ENCODE measurements around the gene CEBPE.

Gene CEBPE

DNA sequence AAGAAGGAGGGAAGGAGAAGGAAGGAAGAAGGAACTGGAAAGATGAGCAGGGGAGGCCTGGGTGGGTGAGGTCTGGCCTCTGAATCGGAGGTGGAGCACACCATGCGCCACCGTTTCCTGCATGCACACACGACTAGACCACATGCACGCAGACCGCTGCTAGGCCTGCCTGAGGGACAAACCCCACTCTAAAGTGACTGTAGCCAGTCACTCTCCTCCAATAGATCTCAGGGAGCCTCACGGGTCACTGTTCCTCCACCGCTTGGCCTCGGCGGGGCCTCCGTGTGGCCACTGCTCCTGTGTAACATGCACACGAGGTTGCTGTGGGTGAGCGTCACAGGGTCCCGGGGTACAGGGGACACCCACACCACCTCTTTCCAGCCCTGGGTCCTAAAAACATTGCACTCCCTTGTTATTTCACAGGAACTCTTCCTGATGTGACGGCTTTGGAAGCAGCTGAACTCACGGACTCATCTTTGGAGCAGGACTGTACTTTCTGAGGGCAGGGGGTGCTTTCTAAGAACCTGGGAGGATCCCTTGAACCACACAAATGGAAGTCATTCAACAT, 17.6 kb upstream of the CEBPE start:
- H3K4me3 Mint-ChIP-seq, result no peak overlapping the region
- DNase-seq, result no peak
- H3K9me3 Mint-ChIP-seq, result no peaks in the 10 kb centered on the region
- H3K27me3 Mint-ChIP-seq (ENCODE audit: low read depth, poor library complexity), result no peaks in the 10 kb centered on the region
- peaks cover 21% of the 10 kb centered on the region for H3K4me1 Mint-ChIP-seq
- peaks cover 35% of the 10 kb centered on the region for H3K36me3 Mint-ChIP-seq (ENCODE audit: low read depth)
- peak overlapping the region; percentile 13 for H3K27ac Mint-ChIP-seq
- TF ChIP-seq, protein P1, sequence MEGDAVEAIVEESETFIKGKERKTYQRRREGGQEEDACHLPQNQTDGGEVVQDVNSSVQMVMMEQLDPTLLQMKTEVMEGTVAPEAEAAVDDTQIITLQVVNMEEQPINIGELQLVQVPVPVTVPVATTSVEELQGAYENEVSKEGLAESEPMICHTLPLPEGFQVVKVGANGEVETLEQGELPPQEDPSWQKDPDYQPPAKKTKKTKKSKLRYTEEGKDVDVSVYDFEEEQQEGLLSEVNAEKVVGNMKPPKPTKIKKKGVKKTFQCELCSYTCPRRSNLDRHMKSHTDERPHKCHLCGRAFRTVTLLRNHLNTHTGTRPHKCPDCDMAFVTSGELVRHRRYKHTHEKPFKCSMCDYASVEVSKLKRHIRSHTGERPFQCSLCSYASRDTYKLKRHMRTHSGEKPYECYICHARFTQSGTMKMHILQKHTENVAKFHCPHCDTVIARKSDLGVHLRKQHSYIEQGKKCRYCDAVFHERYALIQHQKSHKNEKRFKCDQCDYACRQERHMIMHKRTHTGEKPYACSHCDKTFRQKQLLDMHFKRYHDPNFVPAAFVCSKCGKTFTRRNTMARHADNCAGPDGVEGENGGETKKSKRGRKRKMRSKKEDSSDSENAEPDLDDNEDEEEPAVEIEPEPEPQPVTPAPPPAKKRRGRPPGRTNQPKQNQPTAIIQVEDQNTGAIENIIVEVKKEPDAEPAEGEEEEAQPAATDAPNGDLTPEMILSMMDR (IDR thresholded peaks at IDR 0.05), result no peak

DNA sequence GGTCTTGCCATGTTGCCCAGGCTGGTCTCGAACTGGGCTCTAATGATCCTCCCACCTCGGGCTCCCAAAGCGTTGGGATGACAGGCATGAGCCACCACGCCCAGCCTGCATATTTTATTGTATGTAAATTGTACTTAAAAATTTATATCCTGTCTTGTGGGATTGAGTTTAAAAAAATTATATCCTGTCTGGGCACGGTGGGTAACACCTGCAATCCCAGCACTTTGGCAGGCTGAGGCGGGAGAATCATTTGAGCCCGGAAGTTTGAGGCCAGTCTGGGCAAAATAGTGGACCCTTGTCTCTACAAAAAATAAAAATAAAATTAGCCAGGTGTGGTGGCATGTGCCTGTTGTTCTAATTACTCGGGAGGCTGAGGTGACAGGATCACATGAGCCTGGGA, 13.9 kb upstream of the CEBPE start:
- peaks cover 5% of the 10 kb centered on the region for H3K4me1 Mint-ChIP-seq
- H3K4me3 Mint-ChIP-seq, result no peak overlapping the region
- H3K27ac Mint-ChIP-seq, result no peak overlapping the region
- peaks cover 38% of the 10 kb centered on the region for H3K36me3 Mint-ChIP-seq (ENCODE audit: low read depth)
- no peaks in the 10 kb centered on the region for H3K9me3 Mint-ChIP-seq
- TF ChIP-seq, protein P1 (IDR thresholded peaks at IDR 0.05), result no peak
- DNase-seq, result no peak
- no peaks in the 10 kb centered on the region for H3K27me3 Mint-ChIP-seq (ENCODE audit: low read depth, poor library complexity)

DNA sequence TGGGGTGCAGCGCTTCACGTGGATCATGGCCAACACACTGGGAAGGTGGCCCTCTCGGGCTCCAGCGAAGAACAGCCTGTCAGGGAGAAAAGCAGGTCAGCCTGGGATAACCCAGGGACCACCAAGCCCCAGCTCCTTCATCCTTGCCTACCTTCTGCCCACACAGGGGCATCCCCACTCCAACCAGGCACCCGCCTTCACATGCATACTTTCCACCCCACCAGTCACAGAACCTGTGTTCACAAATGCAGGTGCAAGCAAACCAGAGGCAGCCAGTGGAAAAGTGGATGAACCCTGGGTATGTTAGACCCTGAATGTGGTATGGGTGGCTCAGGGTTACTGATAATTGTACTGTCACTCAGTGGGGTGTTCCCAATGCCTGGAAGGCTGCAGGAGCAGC, 12.4 kb upstream of the CEBPE start:
- peaks cover 4% of the 10 kb centered on the region for H3K4me1 Mint-ChIP-seq
- H3K4me3 Mint-ChIP-seq, result no peak overlapping the region
- TF ChIP-seq, protein P1 (IDR thresholded peaks at IDR 0.05), result no peak
- no peak overlapping the region for H3K27ac Mint-ChIP-seq
- H3K36me3 Mint-ChIP-seq (ENCODE audit: low read depth), result peaks cover 36% of the 10 kb centered on the region
- no peaks in the 10 kb centered on the region for H3K27me3 Mint-ChIP-seq (ENCODE audit: low read depth, poor library complexity)
- H3K9me3 Mint-ChIP-seq, result no peaks in the 10 kb centered on the region
- DNase-seq, result no peak

DNA sequence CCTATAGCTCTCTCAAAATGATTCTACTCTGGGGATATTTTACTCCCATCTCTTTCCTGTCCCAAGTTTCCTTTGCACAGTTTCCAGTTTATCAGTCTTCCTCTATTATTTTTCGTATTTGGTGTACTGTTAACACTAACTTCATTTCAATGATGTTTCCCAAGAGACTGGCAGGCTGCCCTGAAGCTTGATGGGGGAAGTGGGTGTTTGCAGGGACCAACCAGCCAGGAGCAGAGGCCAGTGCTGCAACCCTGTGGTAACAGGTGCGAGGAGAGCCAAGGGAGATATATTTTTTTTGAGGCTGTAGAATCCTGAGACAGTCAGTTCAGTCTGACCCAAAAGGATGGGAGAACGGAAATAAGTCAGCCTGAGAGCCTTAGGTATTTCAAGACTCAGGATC, 11.8 kb upstream of the CEBPE start:
- TF ChIP-seq, protein P1 (IDR thresholded peaks at IDR 0.05), result no peak
- Mint-ChIP-seq H3K4me3 (no peak overlapping the region), H3K36me3 (ENCODE audit: low read depth) (peaks cover 36% of the 10 kb centered on the region), H3K27ac (no peak overlapping the region), H3K27me3 (ENCODE audit: low read depth, poor library complexity) (no peaks in the 10 kb centered on the region), H3K9me3 (no peaks in the 10 kb centered on the region), H3K4me1 (no peaks in the 10 kb centered on the region)
- no peak for DNase-seq

DNA sequence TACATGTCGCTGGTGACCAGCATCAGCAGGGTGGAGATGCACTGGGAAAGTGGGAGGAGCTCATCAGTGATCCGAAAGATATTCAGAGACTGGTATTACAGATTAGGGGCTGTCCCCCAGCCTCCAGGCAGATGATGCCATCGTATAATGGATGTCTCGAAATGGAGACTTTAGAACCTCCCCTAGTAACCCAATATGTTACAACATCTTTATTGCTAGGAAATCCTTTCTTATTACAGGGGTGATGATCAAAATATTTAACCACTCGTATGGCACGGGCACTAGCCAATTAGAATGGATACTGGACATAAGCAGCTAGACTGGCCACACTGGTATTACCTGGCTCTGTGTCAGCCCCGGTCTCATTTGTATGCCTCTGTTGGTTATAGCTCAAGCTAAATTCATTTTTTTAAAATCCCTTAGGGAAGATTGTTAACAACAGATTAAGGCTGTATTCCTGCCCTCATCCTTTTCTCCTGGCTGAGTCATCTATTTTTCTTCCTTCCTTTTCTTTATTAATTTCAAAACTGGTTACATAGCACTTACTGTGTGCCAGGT, 10.8 kb upstream of the CEBPE start:
- H3K4me1 Mint-ChIP-seq, result peaks cover 6% of the 10 kb centered on the region
- no peak overlapping the region for H3K27ac Mint-ChIP-seq
- no peak for DNase-seq
- H3K36me3 Mint-ChIP-seq (ENCODE audit: low read depth), result peaks cover 36% of the 10 kb centered on the region
- no peaks in the 10 kb centered on the region for H3K27me3 Mint-ChIP-seq (ENCODE audit: low read depth, poor library complexity)
- no peaks in the 10 kb centered on the region for H3K9me3 Mint-ChIP-seq
- no peak overlapping the region for H3K4me3 Mint-ChIP-seq
- TF ChIP-seq, protein P1 (IDR thresholded peaks at IDR 0.05), result no peak

Data from nephron progenitor cell (in vitro differentiated cells).